K562 (cell line): Measurements from ENCODE around the gene SRGAP3. TPM values are rescaled to one million over a fixed set of nuclear protein-coding genes. Genes with fewer than 3 reads are reported as not detected.

Experiments used
- ATAC-seq: fragments of 200-7000 bp; cut with Tn5 transposase; 3 replicates; pipeline ENCODE4 v1.9.1; 2020; ENCODE audit warnings: moderate library complexity
- BruUV-seq: library from RNA; stranded (reverse); fragments of 400-500 nt; replicated peaks from 2 replicates; lab custom pipeline; 2021; lab: Mats Ljungman, UMichigan
- CTCF ChIA-PET: fragments of 300-600 bp; formaldehyde crosslinking; extraction: SDS; loops from one replicate; lab custom pipeline; 2021; ENCODE audit warnings: low intra/inter-chr PET ratio; lab: Yijun Ruan, JAX
- POLR2A ChIA-PET: fragments of 300-600, 350-650 bp; sonication (Branson Sonifier 250); formaldehyde crosslinking; extraction: SDS; loops from one replicate; lab custom pipeline; 2021; ENCODE audit warnings: antibody characterized with exemption, inconsistent platforms; lab: Yijun Ruan, JAX
- DNase-seq, 4 experiments: peaks; one replicate each; pipeline versions ENCODE4 v3.0.0 to v3.0.0-alpha.2; 2011 to 2018; ENCODE audit warnings: low spot score in 3 of 4, mixed read lengths in 3 of 4; ENCODE audit errors: extremely low read depth in 1 of 4
- FAIRE-seq: peaks from 2 replicates; lab custom pipeline; 2011; peaks lifted over from hg19 to GRCh38; lab: Jason Lieb, UNC
- H2AFZ ChIP-seq: 2 replicates; pipeline ENCODE4 v1.6.0; 2011; ENCODE audit warnings: low read depth, low read length, control low read depth, inconsistent platforms
- H3K27ac ChIP-seq: fragments of 200-600 bp; 3 replicates; pipeline ENCODE4 v1.8.0; 2011; ENCODE audit warnings: low read depth, mild to moderate bottlenecking, control low read depth, inconsistent platforms, low read length, moderate library complexity, mixed read lengths; ENCODE audit errors: extremely low read depth
- H3K27me3 ChIP-seq, 2 experiments: fragments of 300-600 bp in 1 of 2; 2 replicates in 1 of 2; 3 replicates in 1 of 2; pipeline versions ENCODE4 v1.6.0 to v1.8.0; 2011; ENCODE audit warnings: inconsistent platforms in 2 of 2, low read length in 2 of 2, mild to moderate bottlenecking in 1 of 2, mixed read lengths in 1 of 2, moderate library complexity in 1 of 2; ENCODE audit not compliant: control insufficient read depth in 2 of 2, insufficient read depth in 2 of 2
- H3K36me3 ChIP-seq: fragments of 300-600 bp; 3 replicates; pipeline ENCODE4 v1.8.0; 2011; ENCODE audit warnings: mild to moderate bottlenecking, low read length, inconsistent platforms; ENCODE audit not compliant: control insufficient read depth, insufficient read depth
- H3K4me1 ChIP-seq, 2 experiments: fragments of 200-600 bp in 1 of 2; replicated peaks in 1 of 2; 2 replicates in 1 of 2; 3 replicates in 1 of 2; pipeline versions ENCODE4 v1.5.1 to v1.8.0; 2011; ENCODE audit warnings: inconsistent platforms in 2 of 2, low read length in 2 of 2, mild to moderate bottlenecking in 1 of 2, mixed read lengths in 1 of 2, moderate library complexity in 1 of 2; ENCODE audit not compliant: control insufficient read depth in 2 of 2, insufficient read depth in 2 of 2
- H3K4me2 ChIP-seq: 2 replicates; pipeline ENCODE4 v1.6.1; 2011; ENCODE audit warnings: low read length, control low read depth, inconsistent platforms, mixed read lengths; ENCODE audit not compliant: insufficient read depth
- H3K4me3 ChIP-seq: fragments of 200-600 bp; sonication (generic), shearing (Covaris generic); 2 replicates; pipeline ENCODE4 v1.5.1; 2016; ENCODE audit warnings: control low read depth, inconsistent platforms
- H3K79me2 ChIP-seq: fragments of 200-600 bp; 3 replicates; pipeline ENCODE4 v1.8.0; 2011; ENCODE audit warnings: low read length, inconsistent platforms; ENCODE audit not compliant: control insufficient read depth, insufficient read depth
- H3K9ac ChIP-seq, 2 experiments: 2 replicates each; pipeline versions ENCODE4 v1.6.0 to v1.6.1; 2011; ENCODE audit warnings: low read depth in 2 of 2, low read length in 2 of 2, control low read depth in 1 of 2, inconsistent platforms in 1 of 2, mild to moderate bottlenecking in 1 of 2, mixed read lengths in 1 of 2; ENCODE audit not compliant: insufficient read depth in 1 of 2
- H3K9me1 ChIP-seq: one replicate; pipeline ENCODE4 v1.6.0; 2011; ENCODE audit warnings: inconsistent platforms, mild to moderate bottlenecking, low read length, moderate library complexity; ENCODE audit not compliant: control insufficient read depth, insufficient read depth
- H3K9me3 ChIP-seq: replicated peaks from 2 replicates; pipeline ENCODE4 v1.5.1; 2011; ENCODE audit warnings: low read depth, low read length, inconsistent platforms; ENCODE audit not compliant: control insufficient read depth, insufficient read depth
- H4K20me1 ChIP-seq: replicated peaks from 2 replicates; pipeline ENCODE4 v1.6.1; 2011; ENCODE audit warnings: low read length, inconsistent platforms, mixed read lengths; ENCODE audit not compliant: control insufficient read depth, insufficient read depth
- RAD51 ChIP-seq: fragments of 450-650 bp; IDR thresholded peaks from 2 replicates; pipeline ENCODE4 v1.7.1; 2016; ENCODE audit warnings: low read depth, mild to moderate bottlenecking, borderline replicate concordance
- TBP ChIP-seq: optimal IDR thresholded peaks from 2 replicates; pipeline ENCODE3; 2011; ENCODE audit warnings: low read depth, low read length, improper control_type of control experiment
- WGBS: fragments of 100-300 bp; shearing (Covaris generic); methylation state at CpG from one replicate; pipeline ENCODE4 v1.1.6; 2016; ENCODE audit warnings: low coverage, mixed read lengths; ENCODE audit not compliant: insufficient coverage; ENCODE audit errors: missing lambda C conversion rate; 5-methylcytosine and 5-hydroxymethylcytosine counted together
- in situ Hi-C: fragments of 300-500 bp; cut with MboI; formaldehyde crosslinking; loops from 4 replicates; pipeline ENCODE4 v1.15.0; 2018; ENCODE audit warnings: inconsistent platforms, mixed read lengths
- intact Hi-C: fragments of 100-400 bp; cut with micrococcal nuclease; formaldehyde crosslinking; loops from 2 replicates; pipeline ENCODE4 v1.14.2; 2022
- polyA plus RNA-seq, 8 experiments: library from polyadenylated mRNA; depleted of rRNA in 4 of 8; stranded (reverse) in 5 of 8; unstranded in 3 of 8; fragments of >200 nt; fragmentation: Nextera tagmentation in 2 of 8; fragmentation: Illumina TruSeq in 1 of 8; extraction: Ambion mirVana in 2 of 8; extraction: Trizol in 1 of 8; gene quantifications; 2 replicates each; pipeline versions ENCODE4 v1.2.1 to v1.2.3, GENCODE V29; 2011 to 2014; ENCODE audit warnings: inconsistent platforms in 1 of 8, missing spikeins in 1 of 8
- total RNA-seq, 7 experiments: library from RNA; depleted of rRNA in 6 of 7; stranded (reverse); fragments of >200 nt in 6 of 7; fragmentation: Illumina TruSeq in 2 of 7; extraction: Trizol in 2 of 7; gene quantifications; 2 replicates each; pipeline versions ENCODE4 v1.2.1 to v1.2.3, GENCODE V29; 2011 to 2021; ENCODE audit warnings: low replicate concordance in 1 of 7
- TF ChIP-seq, protein P1 (sequence below): sonication (generic); formaldehyde crosslinking; IDR thresholded peaks from 2 replicates; pipeline ENCODE4 v1.9.0; 2022; ENCODE audit warnings: mild to moderate bottlenecking, missing genetic modification reagents
- TF ChIP-seq, protein P2 (sequence below): fragments of 250-450 bp; sonication (Bioruptor Pico); IDR thresholded peaks from 2 replicates; pipeline ENCODE4 v1.5.1; 2021; ENCODE audit warnings: mild to moderate bottlenecking
- TF ChIP-seq, protein P3 (sequence below): sonication (generic); formaldehyde crosslinking; IDR thresholded peaks from 2 replicates; pipeline ENCODE4 v1.5.0; 2020; ENCODE audit warnings: missing genetic modification reagents

Gene SRGAP3
- total and polyA plus RNA-seq, 9 of the 15 experiments (the other 6 are each of a cell fraction or from before 2014, with no cell fraction given): 0.11 to 0.85 (median 0.35) TPM; not detected in 2

DNA sequence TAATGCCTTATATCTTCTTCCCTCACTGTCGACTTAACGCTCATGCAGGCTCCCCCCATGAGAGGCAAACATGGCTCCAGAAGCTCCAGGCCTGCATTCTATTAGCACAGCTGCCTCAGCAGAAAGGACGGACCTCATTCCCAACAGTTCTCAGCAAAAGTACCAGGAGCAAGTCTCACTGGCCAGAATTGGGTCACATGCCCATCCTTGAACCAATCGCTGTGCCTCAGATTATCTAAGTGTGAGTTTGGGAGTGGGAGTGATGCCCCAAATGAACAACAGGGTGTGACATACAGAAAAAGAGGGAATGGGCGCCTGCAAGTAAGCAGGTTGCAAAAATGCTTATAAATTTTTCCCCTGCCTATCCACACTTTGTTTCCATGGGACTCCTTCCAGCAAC is 281.9 kb downstream of the SRGAP3 start:
- Histone ChIP-seq H3K9me3 (no peaks in the 10 kb centered on the region), H3K9me1 (no peaks in the 10 kb centered on the region), H3K4me3 (no peak overlapping the region), H3K36me3 (no peaks in the 10 kb centered on the region), H3K27me3 (peaks cover 3 to 14% of the 10 kb centered on the region in 2 experiments; a peak in 4 of 5 replicates), H3K9ac (no peak overlapping the region), H3K4me1 (peaks cover 0 to 4% of the 10 kb centered on the region in 2 experiments; a peak in 3 of 5 replicates), H2AFZ (peak overlapping the region; percentile 36; the same call in 1 of the 2 replicates), H3K79me2 (peaks cover 7% of the 10 kb centered on the region), H3K27ac (no peak overlapping the region), H3K4me2 (no peak overlapping the region), H4K20me1 (no peaks in the 10 kb centered on the region)
- ChIA-PET POLR2A (interaction anchor here (0.6 kb wide), 1 partner anchor 16 kb away, joined by 3 read pairs; no protein-coding TSS in a partner anchor), CTCF (no interaction called here)
- peak; percentile 48 for FAIRE-seq
- TF ChIP-seq RAD51 (peak; percentile 78), TBP (peak; percentile 30)
- TF ChIP-seq, protein P1, sequence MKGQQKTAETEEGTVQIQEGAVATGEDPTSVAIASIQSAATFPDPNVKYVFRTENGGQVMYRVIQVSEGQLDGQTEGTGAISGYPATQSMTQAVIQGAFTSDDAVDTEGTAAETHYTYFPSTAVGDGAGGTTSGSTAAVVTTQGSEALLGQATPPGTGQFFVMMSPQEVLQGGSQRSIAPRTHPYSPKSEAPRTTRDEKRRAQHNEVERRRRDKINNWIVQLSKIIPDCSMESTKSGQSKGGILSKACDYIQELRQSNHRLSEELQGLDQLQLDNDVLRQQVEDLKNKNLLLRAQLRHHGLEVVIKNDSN: peak; percentile 89
- TF ChIP-seq, protein P2, sequence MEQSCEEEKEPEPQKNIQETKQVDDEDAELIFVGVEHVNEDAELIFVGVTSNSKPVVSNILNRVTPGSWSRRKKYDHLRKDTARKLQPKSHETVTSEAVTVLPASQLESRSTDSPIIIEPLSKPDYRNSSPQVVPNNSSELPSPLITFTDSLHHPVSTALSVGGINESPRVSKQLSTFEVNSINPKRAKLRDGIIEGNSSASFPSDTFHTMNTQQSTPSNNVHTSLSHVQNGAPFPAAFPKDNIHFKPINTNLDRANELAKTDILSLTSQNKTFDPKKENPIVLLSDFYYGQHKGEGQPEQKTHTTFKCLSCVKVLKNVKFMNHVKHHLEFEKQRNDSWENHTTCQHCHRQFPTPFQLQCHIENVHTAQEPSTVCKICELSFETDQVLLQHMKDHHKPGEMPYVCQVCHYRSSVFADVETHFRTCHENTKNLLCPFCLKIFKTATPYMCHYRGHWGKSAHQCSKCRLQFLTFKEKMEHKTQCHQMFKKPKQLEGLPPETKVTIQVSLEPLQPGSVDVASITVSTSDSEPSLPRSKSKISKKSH (CRISPR knock-in tag): no peak
- TF ChIP-seq, protein P3, sequence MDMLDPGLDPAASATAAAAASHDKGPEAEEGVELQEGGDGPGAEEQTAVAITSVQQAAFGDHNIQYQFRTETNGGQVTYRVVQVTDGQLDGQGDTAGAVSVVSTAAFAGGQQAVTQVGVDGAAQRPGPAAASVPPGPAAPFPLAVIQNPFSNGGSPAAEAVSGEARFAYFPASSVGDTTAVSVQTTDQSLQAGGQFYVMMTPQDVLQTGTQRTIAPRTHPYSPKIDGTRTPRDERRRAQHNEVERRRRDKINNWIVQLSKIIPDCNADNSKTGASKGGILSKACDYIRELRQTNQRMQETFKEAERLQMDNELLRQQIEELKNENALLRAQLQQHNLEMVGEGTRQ (CRISPR knock-in tag): peak; percentile 89
- in situ Hi-C loops: no loop called here
- WGBS: 3% methylated on average over 5 of the region's 5 CpGs
- ATAC-seq: no peak
- no TSS peak for BruUV-seq
- DNase-seq: peak in 1 of 4 experiments; percentile 22
- intact Hi-C loops: no loop called here
